NCI-H510A treated with DMSO at 0.1 percent for 48 hours (cell line): Measurements from ENCODE around the gene HINT3.
"Not testable (repeated sequence)": the region's sequence is repeated elsewhere in the genome, so short reads cannot be mapped to it uniquely, and the experiment has no call there.

Source experiments
- DNase-seq: peaks from one replicate; lab custom pipeline; 2025; lab: John Stamatoyannopoulos, UW

HINT3 gene

DNA sequence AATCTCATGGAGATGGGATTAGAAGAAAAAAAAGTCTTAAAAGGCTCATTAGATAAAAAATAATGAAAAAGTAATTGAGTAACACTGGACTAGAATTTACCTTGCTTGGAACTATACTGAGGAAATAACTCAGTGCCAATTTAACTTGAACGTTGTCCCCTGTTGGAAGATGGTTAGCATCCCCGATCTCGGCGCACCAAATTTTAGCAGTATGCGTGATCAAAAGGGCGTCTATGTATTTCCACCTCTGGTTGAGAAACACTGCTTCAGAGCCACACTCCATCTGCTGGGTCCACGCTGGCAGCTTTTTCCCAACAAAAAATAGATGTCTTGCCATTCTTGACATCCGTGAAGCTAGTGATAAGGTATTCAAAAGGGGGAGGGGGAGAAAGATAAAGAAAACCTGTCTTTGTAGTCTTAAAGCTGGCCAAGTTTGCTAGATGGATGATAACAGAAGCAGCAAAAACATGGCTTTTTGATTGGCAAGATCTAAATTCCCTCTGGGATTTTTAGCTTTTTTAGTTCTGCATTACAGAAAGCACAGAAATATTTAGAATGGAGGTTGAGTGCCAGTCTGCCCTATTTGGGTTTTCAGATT is 6.4 kb downstream of the HINT3 start:
- DNase-seq, result no peak

DNA sequence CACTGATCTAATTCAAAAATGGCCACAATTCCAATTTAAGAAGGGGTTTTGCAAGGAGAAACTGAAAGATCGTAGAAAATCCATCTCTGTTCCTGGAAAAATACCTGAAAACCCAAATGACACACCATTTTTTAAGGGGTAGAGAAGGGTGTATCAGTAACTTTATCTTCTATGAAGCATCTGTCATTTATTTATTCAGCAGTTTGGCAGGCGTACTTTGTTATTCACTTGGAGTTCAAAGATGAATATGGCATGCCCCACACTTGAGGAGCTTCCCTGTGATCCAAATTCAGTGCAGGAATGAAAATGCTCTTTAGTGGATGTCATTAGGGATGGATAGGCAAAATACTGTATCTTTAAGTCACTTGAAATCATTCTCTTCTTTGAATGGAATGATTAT is 7.2 kb downstream of the HINT3 start:
- no peak for DNase-seq

DNA sequence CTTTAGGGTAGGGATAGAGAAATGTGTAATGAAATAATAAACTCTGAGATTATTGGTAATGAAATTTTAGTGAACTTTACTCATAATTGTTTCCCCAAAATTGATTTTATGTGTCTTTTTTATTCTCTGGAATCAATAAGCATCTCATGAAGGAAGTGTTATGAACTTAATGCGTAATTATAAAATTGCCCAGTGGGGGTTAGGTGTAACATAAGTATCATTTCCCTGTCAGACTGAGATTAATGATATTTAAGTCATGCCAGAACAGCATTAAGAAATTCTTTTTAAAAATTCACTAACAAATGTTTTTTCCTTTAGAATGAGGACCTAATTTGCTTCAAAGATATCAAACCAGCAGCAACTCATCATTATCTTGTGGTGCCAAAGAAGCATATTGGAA is 10.0 kb downstream of the HINT3 start:
- DNase-seq, result no peak

DNA sequence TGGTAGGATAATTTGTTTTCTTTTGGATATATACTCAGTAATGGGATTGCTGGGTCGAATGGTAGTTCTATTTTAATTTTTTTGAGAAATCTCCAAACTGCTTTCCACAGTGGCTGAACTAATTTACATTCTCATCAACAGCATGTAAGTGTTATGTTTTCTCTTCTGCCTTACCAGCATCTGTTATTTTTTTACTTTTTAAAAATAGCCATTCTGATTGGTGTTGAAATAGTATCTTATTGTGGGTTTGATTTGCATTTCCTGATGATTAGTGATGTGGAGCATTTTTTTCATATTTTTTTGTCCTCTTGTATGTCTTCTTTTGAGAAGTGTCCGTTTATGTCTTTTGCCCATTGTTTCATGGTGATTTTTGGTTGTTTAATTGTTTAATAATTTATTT is 11.9 kb downstream of the HINT3 start:
- DNase-seq, result no peak

DNA sequence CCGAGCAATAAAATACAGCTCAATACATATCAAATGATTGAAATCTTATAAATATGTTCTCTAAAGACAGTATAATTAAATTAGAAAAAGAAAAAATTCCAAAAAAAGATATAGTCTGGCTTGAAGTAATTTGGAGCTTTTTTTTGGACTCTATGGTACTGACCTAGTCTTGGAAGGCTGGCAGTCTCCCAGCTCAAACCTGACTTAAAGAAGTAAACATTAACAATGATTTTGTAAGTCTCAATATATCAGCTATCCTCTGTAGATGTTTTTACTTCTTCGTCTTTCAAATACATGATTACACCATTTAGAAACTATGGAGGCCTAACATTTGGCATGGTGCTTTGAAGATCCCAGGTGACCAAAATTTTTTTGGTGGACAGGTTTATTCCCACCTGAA is 14.2 kb downstream of the HINT3 start:
- DNase-seq, result no peak

DNA sequence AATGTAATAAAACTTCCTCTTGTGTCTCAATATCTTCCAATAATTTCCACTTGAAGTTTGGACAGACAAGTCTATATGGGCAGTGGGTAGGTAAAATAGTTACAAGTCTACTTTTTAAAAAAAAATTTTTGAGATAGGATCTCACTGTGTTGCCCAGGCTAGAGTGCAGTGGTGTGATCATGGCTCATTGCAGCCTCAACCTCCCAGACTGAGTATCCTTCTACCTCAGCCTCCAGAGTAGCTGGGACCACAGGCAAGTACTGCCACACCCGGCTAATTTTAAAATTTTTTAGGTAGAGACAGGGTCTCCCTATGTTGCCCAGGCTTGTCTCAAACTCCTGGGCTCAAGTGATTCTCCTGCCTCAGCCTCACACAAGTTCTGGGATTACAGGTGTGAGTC is 15.9 kb downstream of the HINT3 start:
- DNase-seq, result not testable (repeated sequence)

DNA sequence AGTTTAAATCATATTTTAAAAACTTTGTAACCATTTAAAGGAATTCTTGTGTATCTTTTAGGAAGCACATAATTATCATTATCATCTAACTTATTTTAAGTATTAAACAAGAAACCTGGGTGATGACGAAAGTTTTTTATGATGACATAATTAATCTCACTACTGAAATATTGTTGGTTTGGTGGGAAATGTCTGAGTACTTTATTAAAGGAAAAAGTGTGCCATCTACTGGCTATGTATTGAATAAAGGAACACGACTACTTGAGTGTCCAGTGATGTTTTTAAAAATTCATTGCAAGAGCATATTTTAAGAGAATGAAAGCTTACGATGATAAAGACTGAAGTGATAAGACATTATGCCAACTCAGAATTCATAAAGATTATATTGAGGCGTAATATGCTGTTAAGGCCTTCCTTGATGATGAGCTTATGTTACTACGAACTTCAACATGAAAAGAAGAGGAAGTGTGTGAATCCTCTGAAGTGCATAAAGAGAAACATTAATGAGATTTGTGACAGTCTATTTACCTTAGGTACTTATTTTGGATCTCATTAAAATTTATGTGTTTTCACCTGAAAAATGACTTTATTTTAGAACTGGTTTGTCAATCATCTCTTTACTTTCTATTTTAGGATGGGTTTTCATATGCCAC is 17.8 kb downstream of the HINT3 start:
- DNase-seq, result peak; percentile 34

DNA sequence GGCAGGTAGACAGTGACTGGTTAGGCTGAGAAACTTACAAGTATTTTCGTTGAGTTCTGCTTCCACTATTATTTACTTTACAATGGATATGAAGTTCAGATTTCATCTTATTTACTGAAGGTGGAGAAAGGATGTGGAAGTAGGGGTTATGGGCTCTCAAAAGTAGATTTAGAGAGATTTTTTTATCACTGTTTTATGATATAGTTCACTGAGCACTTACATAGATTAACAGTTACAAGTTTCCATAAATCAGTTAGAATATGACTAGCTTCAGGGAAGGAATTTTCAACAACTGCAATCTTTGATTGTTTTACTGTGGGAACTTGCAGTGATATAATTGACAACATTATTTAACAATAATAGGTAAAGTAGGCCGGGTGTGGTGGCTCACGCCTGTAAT is 22.5 kb downstream of the HINT3 start:
- no peak for DNase-seq

DNA sequence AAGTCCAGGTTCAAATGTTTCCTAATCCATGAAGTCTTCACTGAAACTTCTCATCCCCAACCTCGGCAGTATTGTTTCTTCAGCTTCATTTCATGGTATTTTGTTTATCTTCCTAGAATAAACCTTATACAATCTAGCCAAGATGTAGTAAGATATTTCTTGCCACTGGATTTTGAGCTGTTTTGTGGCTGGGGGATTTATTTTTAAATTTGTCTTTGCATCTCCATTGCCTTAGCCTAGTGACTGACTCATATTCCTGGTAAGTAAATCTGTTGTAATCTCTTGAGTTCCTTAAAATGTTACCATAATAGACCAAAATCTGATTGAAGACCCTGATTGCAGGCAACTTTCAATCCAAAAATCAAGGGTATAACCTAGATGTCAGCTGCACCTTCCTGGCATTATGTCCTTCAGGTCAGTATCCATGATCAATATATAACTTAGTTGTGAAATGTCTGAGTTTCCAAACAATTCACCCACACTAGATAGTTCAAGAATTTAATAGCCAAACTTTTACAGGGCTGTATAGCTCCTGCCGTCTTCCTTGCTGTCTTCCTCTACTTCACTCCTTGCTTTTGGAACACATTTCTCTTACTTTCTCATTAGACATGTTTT is 25.1 kb downstream of the HINT3 start:
- no peak for DNase-seq

DNA sequence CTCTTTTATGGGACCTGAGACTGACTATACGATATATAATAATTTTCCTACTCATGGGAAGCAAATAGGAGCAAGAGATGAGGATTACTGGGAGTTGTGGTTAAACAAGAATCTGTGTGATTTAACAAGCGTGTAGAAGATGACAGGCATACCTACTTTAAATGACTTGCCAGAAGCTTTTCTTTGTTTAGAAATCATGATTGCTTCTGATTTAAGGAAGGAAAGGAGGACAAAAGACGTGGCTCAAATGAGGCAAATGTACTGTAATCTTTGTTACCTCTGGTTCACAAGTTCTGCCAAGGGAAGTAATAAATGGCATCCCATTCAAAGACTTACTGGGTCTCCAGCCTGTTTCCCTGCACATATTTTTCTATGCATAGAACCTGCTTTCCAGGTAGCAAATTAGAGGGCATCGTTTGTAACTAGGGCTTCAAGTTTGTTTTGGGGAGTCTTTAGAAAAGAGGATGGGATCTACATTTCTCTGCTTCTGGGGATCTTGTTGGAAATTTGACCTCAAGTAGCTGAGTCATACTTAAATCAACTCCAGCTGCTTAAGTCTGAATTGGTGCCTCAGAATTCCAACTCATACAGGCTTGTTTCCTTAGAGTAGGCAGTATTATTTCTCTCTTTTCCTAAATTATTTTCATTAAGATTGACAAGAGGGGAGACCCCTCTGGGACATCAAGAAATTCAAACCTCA is 26.8 kb downstream of the HINT3 start:
- no peak for DNase-seq

DNA sequence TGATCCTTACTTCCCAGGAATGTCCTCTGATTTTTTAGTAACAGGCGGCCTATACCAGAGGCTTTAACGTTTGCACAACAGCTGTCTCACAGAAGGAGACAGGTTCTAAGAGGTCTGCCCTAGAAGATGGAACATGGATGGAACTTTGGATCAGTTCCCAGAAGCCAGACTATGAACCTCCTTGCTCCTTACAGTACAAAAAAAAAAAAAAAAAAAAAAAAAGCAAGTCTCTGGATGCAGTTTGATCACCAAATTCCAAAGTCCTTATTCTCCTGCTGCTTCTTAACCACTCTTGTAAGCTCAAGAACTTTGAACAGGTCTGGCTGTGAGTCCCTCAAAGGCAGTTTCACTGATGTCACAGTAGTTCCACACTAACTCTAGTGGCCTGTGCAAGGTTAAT is 27.7 kb downstream of the HINT3 start:
- DNase-seq, result no peak

DNA sequence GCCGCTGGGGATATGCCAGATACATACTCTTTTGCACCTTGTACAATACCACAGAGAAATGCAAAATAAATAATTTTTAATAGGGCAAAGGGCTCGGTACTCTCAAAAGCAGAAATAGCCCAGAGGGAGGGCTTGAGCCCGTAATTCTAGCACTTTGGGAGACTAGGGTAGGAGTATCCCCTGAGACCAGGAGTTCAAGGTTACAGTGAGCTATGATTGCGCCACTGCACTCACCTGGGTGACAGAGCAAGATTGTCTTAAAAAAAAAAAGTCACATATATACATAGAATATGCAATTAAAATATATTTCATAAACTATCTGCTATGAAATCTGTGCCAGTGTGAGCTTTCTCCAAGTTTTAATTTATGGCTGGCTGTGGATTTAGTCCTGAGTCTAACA is 29.0 kb downstream of the HINT3 start:
- no peak for DNase-seq

DNA sequence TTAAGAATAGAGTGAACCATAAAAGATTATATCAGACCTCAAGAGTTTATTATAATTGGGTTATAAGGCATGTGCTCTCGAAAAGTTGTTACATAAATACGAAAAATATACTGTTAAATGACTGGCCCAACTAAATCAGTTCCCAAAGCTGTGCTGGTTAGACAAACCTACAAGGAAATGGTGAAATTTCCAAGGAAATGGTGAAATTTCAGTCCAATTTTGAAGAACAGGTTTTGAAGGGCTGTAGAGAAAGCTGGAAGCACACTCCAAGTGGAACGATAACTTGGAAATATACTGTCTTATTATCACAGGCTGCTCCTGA is 29.4 kb downstream of the HINT3 start:
- DNase-seq, result no peak

DNA sequence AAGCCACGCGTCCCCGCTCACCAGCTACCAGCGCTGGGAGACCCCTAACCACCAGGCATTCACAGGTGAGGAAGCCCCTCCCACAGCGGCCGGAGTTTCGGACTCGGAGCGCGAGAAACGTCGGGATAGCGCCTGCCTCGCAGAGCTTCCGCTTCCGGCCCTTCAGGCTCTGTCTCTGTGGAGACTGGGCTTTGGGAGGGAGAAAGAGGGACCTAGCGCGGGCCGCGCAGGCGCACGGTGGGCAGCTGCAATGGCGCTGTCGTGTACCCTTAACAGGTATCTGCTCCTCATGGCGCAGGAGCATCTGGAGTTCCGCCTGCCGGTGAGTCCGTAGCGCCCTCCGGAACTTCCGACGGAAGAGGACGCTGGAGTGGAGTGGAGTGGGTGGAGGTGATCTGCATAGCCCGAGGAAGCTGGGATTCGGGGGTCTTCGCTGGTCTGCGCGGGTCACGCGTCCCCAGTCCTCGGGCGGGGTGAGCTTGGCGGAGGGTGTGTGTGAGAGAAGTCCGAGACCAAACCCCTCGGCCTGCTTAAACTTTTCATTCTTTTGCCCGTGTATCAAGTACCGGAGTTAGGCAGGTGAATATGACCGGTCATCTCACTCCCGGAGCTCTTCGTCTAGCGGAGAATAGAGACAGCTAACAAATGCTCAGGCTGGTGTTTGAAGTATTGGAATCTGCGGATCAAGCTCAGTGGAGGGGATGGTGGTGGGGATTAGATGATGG is 29.9 kb downstream of the HINT3 start, which contains the start of gene TRMT11:
Gene TRMT11, plus strand, starts transcription at position 240 of the 725 bp plus-strand sequence. Its CDS starts 11 bp downstream, at position 251.
- DNase-seq, result peak; percentile 78

DNA sequence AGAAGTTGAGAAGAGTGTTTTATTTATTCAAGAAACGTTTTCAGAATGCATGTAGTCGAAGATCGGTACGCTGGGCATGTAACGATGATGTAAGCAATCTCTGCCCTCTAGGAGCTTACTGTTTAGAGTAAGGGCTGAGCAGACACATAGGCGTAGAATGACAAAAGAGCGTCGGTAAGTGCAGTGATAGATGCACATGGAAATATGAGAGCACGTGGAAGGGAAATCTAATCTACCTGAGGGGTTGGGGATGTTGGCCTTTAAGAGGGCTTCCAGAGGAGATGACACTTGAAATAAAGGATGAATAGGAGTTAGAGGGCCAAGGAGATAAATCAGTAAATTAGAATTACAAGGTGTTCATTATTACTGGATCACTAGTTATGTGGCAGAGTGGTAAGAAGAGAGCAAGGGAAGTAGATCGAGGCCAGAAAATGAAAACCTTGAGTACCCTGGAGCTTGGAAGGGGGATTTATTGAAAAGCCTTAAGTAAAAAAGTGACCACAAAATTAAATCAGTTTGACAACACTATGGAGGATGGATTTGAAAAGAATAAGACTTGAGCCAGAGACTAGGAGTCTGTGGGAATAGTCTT is 30.6 kb downstream of the HINT3 start:
- DNase-seq, result peak; percentile 61

DNA sequence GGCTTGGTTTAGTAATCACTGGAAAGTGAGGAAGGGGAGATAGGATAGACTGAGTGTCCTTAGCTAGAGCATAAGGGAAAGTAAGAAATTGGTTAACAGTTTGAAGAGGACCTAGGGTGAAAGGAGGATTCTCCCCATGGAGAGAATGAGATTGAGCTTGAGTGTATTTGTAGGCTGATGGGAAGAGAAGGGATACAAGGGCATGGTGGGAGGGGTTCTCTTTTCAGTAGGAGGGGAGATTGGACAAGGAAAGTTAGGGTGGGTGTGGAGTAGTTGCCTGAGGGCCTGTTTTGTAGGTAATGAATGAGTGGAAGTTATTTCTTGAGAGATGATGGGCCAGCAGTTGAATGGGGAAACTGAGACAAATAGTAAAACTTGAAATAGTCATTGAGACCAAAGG is 31.7 kb downstream of the HINT3 start:
- DNase-seq, result no peak

DNA sequence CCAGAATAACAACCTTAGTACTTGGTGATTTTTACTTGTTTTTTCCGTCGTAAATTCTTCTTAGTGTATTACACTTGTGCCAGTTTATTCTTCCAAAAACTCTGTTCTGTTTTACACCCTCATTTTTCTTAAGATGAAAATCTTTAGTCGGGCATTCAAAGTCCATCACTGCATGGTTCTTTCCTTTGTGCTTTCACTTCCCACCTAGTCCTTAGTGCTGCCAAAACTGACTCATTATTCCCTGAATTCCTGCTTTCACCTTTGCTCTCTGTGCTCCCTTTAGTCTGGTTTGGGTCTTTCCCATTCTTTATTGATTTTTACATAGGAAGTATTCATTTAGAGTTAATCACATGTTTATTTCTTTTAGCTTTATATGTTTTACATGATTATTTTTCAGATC is 33.1 kb downstream of the HINT3 start:
- no peak for DNase-seq

DNA sequence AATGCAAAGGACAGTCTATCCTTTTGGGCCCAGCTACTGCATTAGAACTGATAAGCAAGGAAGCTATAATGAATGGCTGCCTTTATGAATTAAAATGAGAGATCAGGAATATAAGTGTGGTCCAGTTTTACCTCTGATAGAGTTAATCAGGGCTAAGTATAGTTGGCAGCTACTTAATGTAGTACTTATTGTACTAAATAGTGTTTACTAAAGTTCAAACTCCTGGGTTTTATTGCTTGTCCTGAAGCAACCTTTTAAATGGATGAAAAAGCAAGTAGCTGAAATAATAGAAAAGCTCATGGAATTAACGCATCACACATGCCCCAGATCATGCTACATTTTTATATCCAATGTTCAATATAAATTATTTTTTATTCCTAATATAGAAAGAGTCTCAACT is 35.1 kb downstream of the HINT3 start:
- no peak for DNase-seq

DNA sequence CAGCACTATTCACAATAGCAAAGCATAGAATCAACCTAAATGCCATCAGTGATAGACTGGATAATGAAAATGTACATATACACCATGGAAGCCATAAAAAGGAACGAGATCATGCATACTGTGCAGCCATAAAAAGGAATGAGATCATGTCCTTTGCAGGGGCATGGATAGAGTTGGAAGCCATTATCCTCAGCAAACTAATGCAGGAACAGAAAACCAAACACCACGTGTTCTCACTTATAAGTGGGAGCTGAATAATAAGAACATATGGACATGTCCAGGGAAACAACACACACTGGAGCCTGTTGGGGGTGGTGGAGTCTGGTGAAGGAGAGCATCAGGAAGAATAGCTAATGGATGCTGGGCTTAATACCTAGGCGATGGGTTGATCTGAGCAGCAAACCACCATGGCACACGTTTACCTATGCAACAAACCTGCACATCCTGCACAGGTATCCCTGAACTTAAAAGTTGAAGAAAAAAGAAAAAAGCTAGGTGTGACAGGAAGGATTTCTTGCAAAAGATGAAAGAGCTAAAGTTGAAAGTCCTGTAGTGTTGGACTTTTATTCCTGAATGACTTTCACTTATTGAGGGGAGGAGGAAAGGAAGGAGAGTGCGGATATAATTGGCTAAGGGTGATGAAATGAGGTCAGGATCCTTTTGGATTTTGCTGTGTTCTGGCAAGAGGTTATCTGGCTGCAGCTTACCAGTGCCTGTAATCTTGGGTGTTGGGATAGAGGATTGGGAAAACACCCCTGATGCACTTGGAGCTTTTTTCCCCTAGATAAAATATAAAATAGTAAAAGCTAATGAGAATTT is 38.3 kb downstream of the HINT3 start:
- DNase-seq, result no peak

DNA sequence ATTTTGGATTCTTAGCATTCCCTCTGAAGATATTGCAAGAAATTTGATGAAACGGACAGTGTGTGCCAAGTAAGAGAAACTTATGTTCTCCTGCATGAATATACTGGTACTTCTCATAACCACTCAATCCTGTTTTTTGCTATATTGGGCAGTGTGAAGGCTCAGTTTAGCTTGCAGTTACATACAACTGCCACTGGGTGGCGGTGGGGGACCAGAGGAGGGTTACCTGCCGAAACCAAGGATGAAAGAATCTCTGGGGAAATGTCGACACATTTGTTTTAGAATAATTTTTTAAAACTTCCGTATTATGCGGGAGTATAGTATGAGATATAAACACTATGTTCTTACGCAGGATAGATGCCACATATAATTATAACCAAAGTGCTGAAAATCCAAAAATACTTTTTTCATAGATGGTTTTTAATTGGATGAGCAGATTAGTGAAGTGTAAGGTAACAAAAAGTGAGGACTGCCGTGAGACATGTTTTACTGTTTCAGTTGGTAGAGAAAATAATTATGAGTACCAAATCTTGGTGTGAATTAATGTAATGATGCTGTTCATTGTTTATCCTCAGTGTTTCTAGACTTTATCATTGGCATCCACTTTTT is 39.5 kb downstream of the HINT3 start:
- peak; percentile 34 for DNase-seq
